Mononuclear cell (primary cell): ENCODE data around the gene ZC3H12D. TPM values are rescaled to one million over a fixed set of nuclear protein-coding genes. Genes with fewer than 3 reads are reported as not detected.

Source experiments
- H3K27me3 ChIP-seq: 2 replicates; pipeline ENCODE4 v1.6.0; 2011; ENCODE audit warnings: low read length, control low read depth; ENCODE audit not compliant: insufficient read depth
- H3K4me1 ChIP-seq: 2 replicates; pipeline ENCODE4 v1.5.1; 2011; ENCODE audit warnings: mild to moderate bottlenecking, low read length, control low read depth; ENCODE audit not compliant: insufficient read depth
- H3K4me3 ChIP-seq: 2 replicates; pipeline ENCODE4 v1.5.1; 2011; ENCODE audit warnings: mild to moderate bottlenecking, low read length, moderate library complexity
- H3K9me3 ChIP-seq: 2 replicates; pipeline ENCODE4 v1.5.1; 2011; ENCODE audit warnings: low read depth, mild to moderate bottlenecking, control low read depth, low read length
- total RNA-seq: library from RNA; depleted of rRNA; stranded (reverse); fragments of >200 nt; gene quantifications from one replicate; pipeline ENCODE4 v1.2.3, GENCODE V29; 2012

Gene ZC3H12D
- total RNA-seq, 1 donor, result 50.7 TPM

GRCh38 chr6:149429427-149430360 lies 55.1 kb downstream of the ZC3H12D start:
- Histone ChIP-seq H3K4me3 (no peak overlapping the region), H3K4me1 (peaks cover 6% of the 10 kb centered on the region), H3K27me3 (no peaks in the 10 kb centered on the region), H3K9me3 (no peaks in the 10 kb centered on the region)

GRCh38 chr6:149428606-149429005 lies 56.2 kb downstream of the ZC3H12D start:
- Histone ChIP-seq H3K9me3 (no peaks in the 10 kb centered on the region), H3K4me3 (no peak overlapping the region), H3K4me1 (peaks cover 6% of the 10 kb centered on the region), H3K27me3 (no peaks in the 10 kb centered on the region)

- H3K4me1 ChIP-seq, result no peaks in the 10 kb centered on the region
- H3K4me3 ChIP-seq, result no peak overlapping the region
- H3K9me3 ChIP-seq, result no peaks in the 10 kb centered on the region
- no peaks in the 10 kb centered on the region for H3K27me3 ChIP-seq
Measured at GRCh38 chr6:149425754-149426153, 59.1 kb downstream of the ZC3H12D start.

- Histone ChIP-seq H3K9me3 (no peaks in the 10 kb centered on the region), H3K27me3 (no peaks in the 10 kb centered on the region)
Measured at GRCh38 chr6:149425224-149425623, 59.6 kb downstream of the ZC3H12D start.

GRCh38 chr6:149423964-149424440 lies 60.8 kb downstream of the ZC3H12D start:
- H3K4me3 ChIP-seq, result no peak overlapping the region
- H3K9me3 ChIP-seq, result no peaks in the 10 kb centered on the region
- H3K27me3 ChIP-seq, result no peaks in the 10 kb centered on the region
- H3K4me1 ChIP-seq, result no peaks in the 10 kb centered on the region

More at GRCh38 chr6:149425224-149425623, 59.6 kb downstream of the ZC3H12D start:
- no peaks in the 10 kb centered on the region for H3K4me1 ChIP-seq
- no peak overlapping the region for H3K4me3 ChIP-seq

GRCh38 chr6:149422581-149422980 lies 62.2 kb downstream of the ZC3H12D start:
- no peaks in the 10 kb centered on the region for H3K9me3 ChIP-seq
- no peak overlapping the region for H3K4me3 ChIP-seq
- no peaks in the 10 kb centered on the region for H3K27me3 ChIP-seq
- H3K4me1 ChIP-seq, result no peaks in the 10 kb centered on the region

GRCh38 chr6:149421132-149421531 lies 63.7 kb downstream of the ZC3H12D start:
- no peak overlapping the region for H3K4me3 ChIP-seq
- no peaks in the 10 kb centered on the region for H3K4me1 ChIP-seq
- H3K27me3 ChIP-seq, result no peaks in the 10 kb centered on the region
- no peaks in the 10 kb centered on the region for H3K9me3 ChIP-seq

- H3K4me3 ChIP-seq, result no peak overlapping the region
- H3K27me3 ChIP-seq, result no peaks in the 10 kb centered on the region
Measured at GRCh38 chr6:149419696-149420404, 65.0 kb downstream of the ZC3H12D start.

GRCh38 chr6:149414821-149415220 lies 70.0 kb downstream of the ZC3H12D start:
- H3K9me3 ChIP-seq, result no peaks in the 10 kb centered on the region
- no peak overlapping the region for H3K4me3 ChIP-seq
- no peaks in the 10 kb centered on the region for H3K4me1 ChIP-seq
- no peaks in the 10 kb centered on the region for H3K27me3 ChIP-seq

More at GRCh38 chr6:149419696-149420404, 65.0 kb downstream of the ZC3H12D start:
- no peaks in the 10 kb centered on the region for H3K9me3 ChIP-seq
- no peaks in the 10 kb centered on the region for H3K4me1 ChIP-seq

- no peaks in the 10 kb centered on the region for H3K4me1 ChIP-seq
- H3K27me3 ChIP-seq, result no peaks in the 10 kb centered on the region
- H3K9me3 ChIP-seq, result no peaks in the 10 kb centered on the region
- H3K4me3 ChIP-seq, result no peak overlapping the region
Measured at GRCh38 chr6:149414009-149414408, 70.8 kb downstream of the ZC3H12D start.

GRCh38 chr6:149410557-149410956 lies 74.3 kb downstream of the ZC3H12D start:
- Histone ChIP-seq H3K4me3 (no peak overlapping the region), H3K9me3 (no peaks in the 10 kb centered on the region), H3K27me3 (no peaks in the 10 kb centered on the region), H3K4me1 (peaks cover 8% of the 10 kb centered on the region)

- no peaks in the 10 kb centered on the region for H3K9me3 ChIP-seq
- H3K4me3 ChIP-seq, result no peak overlapping the region
- H3K27me3 ChIP-seq, result no peaks in the 10 kb centered on the region
- H3K4me1 ChIP-seq, result peaks cover 8% of the 10 kb centered on the region
Measured at GRCh38 chr6:149409617-149410016, 75.2 kb downstream of the ZC3H12D start.

GRCh38 chr6:149405823-149406765 lies 78.7 kb downstream of the ZC3H12D start:
- H3K27me3 ChIP-seq, result no peaks in the 10 kb centered on the region
- no peaks in the 10 kb centered on the region for H3K9me3 ChIP-seq
- peaks cover 8% of the 10 kb centered on the region for H3K4me1 ChIP-seq
- H3K4me3 ChIP-seq, result no peak overlapping the region

- H3K4me3 ChIP-seq, result no peak overlapping the region
- no peaks in the 10 kb centered on the region for H3K9me3 ChIP-seq
- peaks cover 8% of the 10 kb centered on the region for H3K4me1 ChIP-seq
- no peaks in the 10 kb centered on the region for H3K27me3 ChIP-seq
Measured at GRCh38 chr6:149403534-149403933, 81.3 kb downstream of the ZC3H12D start.
